Measurements from ENCODE around the gene TAS2R30. TPM values are rescaled to one million over a fixed set of nuclear protein-coding genes. Genes with fewer than 3 reads are reported as not detected.

The TAS2R30 gene
- total RNA-seq = 10 to 100 TPM in 2 of 4 donors, 1 to 10 TPM in 2; 1.4 to 23.2 (median 12.3) TPM

DNA sequence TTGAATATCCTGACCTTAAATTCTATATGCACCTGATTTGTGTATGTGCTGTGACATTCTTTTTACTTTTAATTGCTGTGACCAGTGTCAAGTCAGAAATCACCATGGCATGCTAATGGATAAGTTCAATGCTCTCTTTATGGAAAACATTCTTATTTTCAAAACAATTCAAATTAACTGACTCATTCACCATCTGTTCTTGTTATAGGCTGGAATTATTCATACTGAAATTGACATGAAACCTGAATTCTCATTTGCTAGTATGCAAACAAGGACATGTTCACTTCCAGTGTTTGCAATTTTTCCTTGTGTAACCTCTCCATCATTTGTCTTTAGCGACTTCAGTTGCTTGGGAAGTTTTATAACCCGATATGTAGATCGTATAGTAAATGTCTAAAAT is at the start of gene TAS2R30:
Gene TAS2R30 (minus strand): TSS at position 340 of the 400 bp plus-strand sequence. CDS start 400 bp downstream, outside the sequence.
- intact Hi-C loops (cut with DNase I; ENCODE audit: low total_unique reads) = no loop called here
- no peak for DNase-seq
- H3K9me3 ChIP-seq = no peaks in the 10 kb centered on the region
- 68 to 78% methylated on average over 3 of the region's 3 CpGs for WGBS, 2 donors (ENCODE audit: low coverage in 1 of 2)
- H3K36me3 ChIP-seq = no peaks in the 10 kb centered on the region
- no peaks in the 10 kb centered on the region for H3K27me3 ChIP-seq
- TF ChIP-seq POLR2A (IDR thresholded peaks at IDR 0.05) (no peak), EP300 (IDR thresholded peaks at IDR 0.05; ENCODE audit: low read depth) (no peak), CTCF (IDR thresholded peaks at IDR 0.05) (no peak), POLR2AphosphoS5 (IDR thresholded peaks at IDR 0.05) (no peak)
- H3K4me3 ChIP-seq = no peak within 1 kb of the TSS
- H3K27ac ChIP-seq = no peak within 1 kb of the TSS
- in situ Hi-C loops (cut with MboI; ENCODE audit: low pct_ligation_motif_present in 1 of 4, low pct_unique_long_range_greater_than_20kb in 1 of 4, low sequenced_read_pairs in 3 of 4) = no loop called here
- no peaks in the 10 kb centered on the region for H3K4me1 ChIP-seq

- TF ChIP-seq POLR2AphosphoS5 (IDR thresholded peaks at IDR 0.05) = no peak
- no peak for TF ChIP-seq EP300 (IDR thresholded peaks at IDR 0.05; ENCODE audit: low read depth)
- TF ChIP-seq POLR2A (IDR thresholded peaks at IDR 0.05) = no peak
- TF ChIP-seq CTCF (IDR thresholded peaks at IDR 0.05) = no peak
- Histone ChIP-seq H3K27me3 (no peaks in the 10 kb centered on the region), H3K4me3 (no peak overlapping the region), H3K36me3 (no peaks in the 10 kb centered on the region), H3K4me1 (no peaks in the 10 kb centered on the region), H3K27ac (no peak overlapping the region), H3K9me3 (no peaks in the 10 kb centered on the region)
- in situ Hi-C loops (cut with MboI; ENCODE audit: low pct_ligation_motif_present in 1 of 4, low pct_unique_long_range_greater_than_20kb in 1 of 4, low sequenced_read_pairs in 3 of 4) = no loop called here
- intact Hi-C loops (cut with DNase I; ENCODE audit: low total_unique reads) = no loop called here
- DNase-seq = no peak
Measured at GRCh38 chr12:11183011-11183410, 48.6 kb upstream of the TAS2R30 start.

DNA sequence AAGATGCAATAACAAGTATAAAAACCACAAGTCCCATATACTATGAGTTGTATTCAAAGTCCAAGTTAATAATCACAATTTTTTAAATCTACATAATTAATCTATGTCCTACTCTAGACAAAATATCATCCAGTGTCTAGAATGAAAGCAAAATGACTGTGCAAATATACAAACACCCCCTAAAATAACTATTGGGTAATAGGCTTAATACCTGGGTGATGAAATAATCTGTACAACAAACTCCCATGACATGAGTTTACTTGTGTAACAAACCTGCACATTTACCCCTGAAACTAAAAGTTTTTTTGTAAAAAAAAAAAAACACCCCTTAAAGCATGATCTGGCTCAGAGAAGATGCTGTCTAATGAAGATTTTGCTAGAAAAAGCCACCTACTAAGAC is 48.1 kb upstream of the TAS2R30 start:
- no peaks in the 10 kb centered on the region for H3K4me1 ChIP-seq
- H3K9me3 ChIP-seq = no peaks in the 10 kb centered on the region
- intact Hi-C loops (cut with DNase I; ENCODE audit: low total_unique reads) (no loop called here), in situ Hi-C loops (cut with MboI; ENCODE audit: low pct_ligation_motif_present in 1 of 4, low pct_unique_long_range_greater_than_20kb in 1 of 4, low sequenced_read_pairs in 3 of 4) (no loop called here)
- H3K4me3 ChIP-seq = no peak overlapping the region
- no peak for TF ChIP-seq POLR2AphosphoS5 (IDR thresholded peaks at IDR 0.05)
- no peak overlapping the region for H3K27ac ChIP-seq
- no peak for DNase-seq
- no peaks in the 10 kb centered on the region for H3K27me3 ChIP-seq
- no peaks in the 10 kb centered on the region for H3K36me3 ChIP-seq

- Histone ChIP-seq H3K27ac (no peak overlapping the region), H3K4me1 (peaks cover 0 to 2% (median 0%) of the 10 kb centered on the region in 4 donors), H3K27me3 (no peaks in the 10 kb centered on the region), H3K9me3 (no peaks in the 10 kb centered on the region), H3K4me3 (no peak overlapping the region), H3K36me3 (no peaks in the 10 kb centered on the region)
- intact Hi-C loops (cut with DNase I; ENCODE audit: low total_unique reads) (no loop called here), in situ Hi-C loops (cut with MboI; ENCODE audit: low pct_ligation_motif_present in 1 of 4, low pct_unique_long_range_greater_than_20kb in 1 of 4, low sequenced_read_pairs in 3 of 4) (no loop called here)
- no peak for DNase-seq
- 91 to 100% methylated on average over 1 of the region's 1 CpG for WGBS, 2 donors (ENCODE audit: low coverage in 1 of 2)
- TF ChIP-seq POLR2A (IDR thresholded peaks at IDR 0.05) = no peak
- no peak for TF ChIP-seq CTCF (IDR thresholded peaks at IDR 0.05)
- no peak for TF ChIP-seq POLR2AphosphoS5 (IDR thresholded peaks at IDR 0.05)
- no peak for TF ChIP-seq EP300 (IDR thresholded peaks at IDR 0.05; ENCODE audit: low read depth)
Measured at GRCh38 chr12:11178250-11178649, 43.8 kb upstream of the TAS2R30 start.

- in situ Hi-C loops (cut with MboI; ENCODE audit: low pct_ligation_motif_present in 1 of 4, low pct_unique_long_range_greater_than_20kb in 1 of 4, low sequenced_read_pairs in 3 of 4) = no loop called here
- H3K36me3 ChIP-seq = no peaks in the 10 kb centered on the region
- H3K4me3 ChIP-seq = no peak overlapping the region
- no peaks in the 10 kb centered on the region for H3K9me3 ChIP-seq
- TF ChIP-seq POLR2A (IDR thresholded peaks at IDR 0.05) (no peak), EP300 (IDR thresholded peaks at IDR 0.05; ENCODE audit: low read depth) (no peak), CTCF (IDR thresholded peaks at IDR 0.05) (no peak), POLR2AphosphoS5 (IDR thresholded peaks at IDR 0.05) (no peak)
- intact Hi-C loops (cut with DNase I; ENCODE audit: low total_unique reads) = loop anchor here (5.0 kb wide), 1 partner anchor 1523 kb away; the partner anchor contains the start of gene GPR19
- DNase-seq = no peak
- no peak overlapping the region for H3K27ac ChIP-seq
- H3K27me3 ChIP-seq = no peaks in the 10 kb centered on the region
- H3K4me1 ChIP-seq = peaks cover 7 to 35% (median 12%) of the 10 kb centered on the region in 4 donors
- 90 to 94% methylated on average over 2 of the region's 2 CpGs for WGBS, 2 donors (ENCODE audit: low coverage in 1 of 2)
Measured at GRCh38 chr12:11174022-11174421, 39.6 kb upstream of the TAS2R30 start.

Measured in transverse colon (tissue), 4 donors.